PC-3 (cell line): Measurements from ENCODE around the gene ATP8A2.

Experiments
- EZH2 ChIP-seq: fragments of 300-600 bp; sonication (generic); IDR thresholded peaks from one replicate; pipeline ENCODE4 v1.6.1; 2017; ENCODE audit warnings: antibody characterized with exemption, mild to moderate bottlenecking, low read length; ENCODE audit not compliant: unreplicated experiment
- EZH2phosphoT487 ChIP-seq: fragments of 300-600 bp; sonication (generic); IDR thresholded peaks from 2 replicates; pipeline ENCODE4 v1.6.1; 2018; ENCODE audit warnings: mild to moderate bottlenecking, antibody characterized with exemption, low read length, borderline replicate concordance
- TF ChIP-seq, protein P1 (sequence below): fragments of 300-600 bp; sonication (generic); conservative IDR thresholded peaks from 2 replicates; pipeline ENCODE4 v1.5.1; 2017; ENCODE audit warnings: antibody characterized with exemption, low read depth, mild to moderate bottlenecking, low read length

DNA sequence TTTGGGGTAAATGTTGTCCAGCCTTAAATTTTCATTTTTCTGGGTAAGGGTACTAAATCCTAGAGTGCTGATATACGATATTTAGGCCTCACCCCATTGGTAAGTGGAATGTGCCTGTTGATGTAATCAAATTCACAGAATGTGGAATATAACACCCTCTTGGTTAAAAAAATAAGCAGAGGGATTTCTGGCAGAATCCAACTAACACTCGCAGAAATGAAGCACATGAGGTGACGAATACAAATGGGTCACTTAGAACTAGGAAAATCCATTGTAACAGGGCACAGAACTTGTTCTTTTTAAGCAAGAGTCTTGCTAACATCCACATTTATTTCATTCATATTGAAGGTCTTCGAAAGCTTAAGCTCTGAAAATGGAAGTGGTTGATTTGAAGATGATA is 359.8 kb downstream of the ATP8A2 start:
- TF ChIP-seq, protein P1, sequence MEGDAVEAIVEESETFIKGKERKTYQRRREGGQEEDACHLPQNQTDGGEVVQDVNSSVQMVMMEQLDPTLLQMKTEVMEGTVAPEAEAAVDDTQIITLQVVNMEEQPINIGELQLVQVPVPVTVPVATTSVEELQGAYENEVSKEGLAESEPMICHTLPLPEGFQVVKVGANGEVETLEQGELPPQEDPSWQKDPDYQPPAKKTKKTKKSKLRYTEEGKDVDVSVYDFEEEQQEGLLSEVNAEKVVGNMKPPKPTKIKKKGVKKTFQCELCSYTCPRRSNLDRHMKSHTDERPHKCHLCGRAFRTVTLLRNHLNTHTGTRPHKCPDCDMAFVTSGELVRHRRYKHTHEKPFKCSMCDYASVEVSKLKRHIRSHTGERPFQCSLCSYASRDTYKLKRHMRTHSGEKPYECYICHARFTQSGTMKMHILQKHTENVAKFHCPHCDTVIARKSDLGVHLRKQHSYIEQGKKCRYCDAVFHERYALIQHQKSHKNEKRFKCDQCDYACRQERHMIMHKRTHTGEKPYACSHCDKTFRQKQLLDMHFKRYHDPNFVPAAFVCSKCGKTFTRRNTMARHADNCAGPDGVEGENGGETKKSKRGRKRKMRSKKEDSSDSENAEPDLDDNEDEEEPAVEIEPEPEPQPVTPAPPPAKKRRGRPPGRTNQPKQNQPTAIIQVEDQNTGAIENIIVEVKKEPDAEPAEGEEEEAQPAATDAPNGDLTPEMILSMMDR: no peak
- TF ChIP-seq EZH2 (no peak), EZH2phosphoT487 (no peak)
